OCI-M1 (cell line): Measurements from ENCODE around the gene WDR83.
"Not testable (repeated sequence)": the region's sequence is repeated elsewhere in the genome, so short reads cannot be mapped to it uniquely, and the experiment has no call there.

ENCODE experiments used
- DNase-seq: peaks from one replicate; lab custom pipeline; 2025; lab: John Stamatoyannopoulos, UW

The WDR83 gene

DNA sequence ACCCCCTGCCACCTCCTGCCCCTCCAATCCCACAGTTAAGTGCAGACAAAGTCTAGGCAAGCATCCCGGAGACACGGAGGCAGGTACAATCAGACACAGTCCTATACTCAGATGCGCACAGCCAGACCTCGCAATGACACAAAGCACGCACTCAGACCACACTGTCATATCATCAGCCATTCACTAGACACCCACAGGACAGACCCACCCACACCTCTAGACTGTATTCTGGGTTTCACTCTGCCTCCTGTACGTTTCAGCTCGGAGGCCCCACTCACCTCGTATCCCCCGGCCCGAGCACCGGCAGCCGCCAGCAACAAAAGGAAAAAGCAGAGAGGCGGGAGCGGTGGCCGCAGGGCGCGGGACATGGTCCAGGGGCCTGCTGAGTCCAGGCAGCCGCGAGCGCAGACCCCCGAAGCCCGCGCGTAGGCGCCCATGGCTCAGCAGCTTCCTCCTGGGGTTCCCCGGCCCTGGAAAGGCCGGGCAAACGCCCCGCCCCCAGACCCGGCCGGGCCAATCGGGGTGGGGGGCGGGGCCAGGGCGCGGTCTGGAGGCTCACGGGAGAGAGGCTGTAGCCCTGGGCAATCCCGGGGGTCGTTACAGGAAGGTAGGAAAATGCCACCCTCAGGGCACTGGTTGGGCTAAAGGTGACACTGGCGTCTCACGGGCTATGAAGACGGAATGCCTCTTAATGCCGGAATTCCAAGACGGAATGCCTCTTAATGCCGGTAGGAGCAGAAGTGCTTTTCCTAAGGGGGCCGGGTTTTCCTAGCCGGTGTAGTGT, at the start of gene WDR83, which contains the start of gene MAN2B1:
WDR83 (plus strand) TSS at position 543 of the 784 bp plus-strand sequence. CDS start 2,984 bp downstream, outside the sequence.
MAN2B1 (minus strand) TSS at position 478 of the 784 bp plus-strand sequence; CDS start at position 437, 41 bp downstream.
- DNase-seq = peak; percentile 77

DNA sequence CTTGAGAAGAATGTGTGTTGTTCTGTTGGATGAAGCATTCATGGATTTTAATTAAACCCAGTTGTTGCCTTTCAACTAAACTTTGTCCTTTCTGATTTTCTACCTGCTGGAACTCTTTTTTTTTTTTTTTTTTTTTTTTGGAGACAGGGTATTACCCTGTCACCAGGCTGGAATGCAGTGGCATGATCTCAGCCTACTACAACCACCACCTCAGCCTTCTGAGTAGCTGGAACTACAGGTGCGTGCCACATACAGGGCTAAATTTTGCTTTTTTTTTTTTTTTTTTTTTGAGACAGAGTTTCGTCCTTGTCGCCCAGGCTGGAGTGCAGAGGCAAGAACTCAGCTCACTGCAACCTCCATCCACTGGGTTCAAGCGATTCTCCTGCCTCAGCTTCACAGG, 49.0 kb upstream of the WDR83 start:
- no peak for DNase-seq

GRCh38 chr19:12621253-12622024, 45.2 kb upstream of the WDR83 start:
- DNase-seq = not testable (repeated sequence)

DNA sequence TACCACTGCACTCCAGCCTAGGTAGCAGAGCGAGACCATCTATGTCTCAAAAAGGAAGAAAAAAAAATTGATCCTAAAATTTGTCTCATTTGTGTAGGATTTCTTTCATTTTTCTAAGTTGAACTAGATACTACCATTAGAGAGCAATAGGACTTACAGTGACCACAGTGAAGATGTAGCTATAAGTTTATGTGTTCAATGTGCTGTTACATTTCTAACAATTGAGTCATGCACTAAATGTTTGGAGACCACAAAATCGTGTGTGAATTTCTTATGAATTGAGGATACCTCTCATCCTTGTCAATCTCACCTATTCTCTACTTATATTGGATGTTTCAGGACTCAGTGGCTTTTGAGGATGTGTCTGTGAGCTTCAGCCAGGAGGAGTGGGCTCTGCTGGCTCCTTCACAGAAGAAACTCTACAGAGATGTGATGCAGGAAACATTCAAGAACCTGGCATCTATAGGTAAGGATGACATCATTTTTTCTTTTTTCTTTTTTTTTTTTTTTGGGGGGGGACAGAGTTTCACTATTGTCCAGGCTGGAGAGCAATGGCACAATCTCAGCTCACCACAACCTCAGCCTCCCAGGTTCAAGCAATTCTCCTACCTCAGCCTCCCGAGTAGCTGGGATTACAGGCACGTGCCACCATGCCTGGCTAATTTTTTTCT, 43.1 kb upstream of the WDR83 start:
- DNase-seq = no peak

GRCh38 chr19:12626958-12627357, 39.6 kb upstream of the WDR83 start:
- no peak for DNase-seq

DNA sequence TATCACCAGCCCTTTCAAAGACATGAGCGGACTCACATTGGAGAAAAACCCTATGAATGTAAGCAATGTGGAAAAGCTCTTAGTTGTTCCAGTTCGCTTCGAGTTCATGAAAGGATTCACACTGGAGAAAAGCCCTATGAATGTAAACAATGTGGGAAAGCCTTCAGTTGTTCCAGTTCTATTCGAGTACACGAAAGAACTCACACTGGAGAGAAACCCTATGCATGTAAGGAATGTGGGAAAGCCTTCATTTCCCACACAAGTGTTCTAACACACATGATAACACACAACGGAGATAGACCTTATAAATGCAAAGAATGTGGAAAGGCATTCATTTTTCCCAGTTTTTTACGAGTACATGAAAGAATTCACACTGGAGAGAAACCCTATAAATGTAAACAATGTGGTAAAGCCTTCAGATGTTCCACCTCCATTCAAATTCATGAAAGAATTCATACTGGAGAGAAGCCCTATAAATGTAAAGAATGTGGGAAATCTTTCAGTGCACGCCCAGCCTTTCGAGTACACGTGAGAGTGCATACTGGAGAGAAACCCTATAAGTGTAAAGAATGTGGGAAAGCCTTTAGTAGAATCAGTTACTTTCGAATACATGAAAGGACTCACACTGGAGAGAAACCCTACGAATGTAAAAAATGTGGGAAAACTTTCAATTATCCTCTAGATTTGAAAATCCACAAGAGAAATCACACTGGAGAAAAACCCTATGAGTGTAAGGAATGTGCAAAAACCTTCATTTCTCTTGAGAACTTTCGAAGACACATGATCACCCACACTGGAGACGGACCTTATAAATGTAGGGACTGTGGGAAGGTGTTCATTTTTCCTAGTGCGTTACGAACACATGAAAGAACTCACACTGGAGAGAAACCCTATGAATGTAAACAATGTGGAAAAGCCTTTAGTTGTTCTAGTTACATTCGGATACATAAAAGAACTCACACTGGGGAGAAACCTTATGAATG, 38.3 kb upstream of the WDR83 start:
- DNase-seq = no peak

DNA sequence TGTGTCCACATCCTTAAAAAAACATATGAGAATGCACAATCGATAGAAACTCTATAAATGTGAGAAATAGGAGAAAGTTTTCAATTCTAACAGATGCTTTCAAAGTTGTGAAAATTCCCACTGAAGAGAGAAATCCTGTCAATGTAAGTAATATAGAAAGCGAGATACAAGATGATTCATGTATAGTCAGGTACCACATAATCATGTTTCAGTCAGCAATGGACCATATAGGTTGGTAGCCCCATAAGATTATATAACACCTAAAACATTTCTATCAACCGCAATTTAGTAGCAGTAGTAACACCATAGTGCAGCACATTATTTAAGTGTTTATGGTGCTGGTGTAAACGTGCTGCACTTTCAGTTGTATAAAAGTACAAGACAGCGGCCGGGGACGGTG, 37.4 kb upstream of the WDR83 start:
- no peak for DNase-seq

DNA sequence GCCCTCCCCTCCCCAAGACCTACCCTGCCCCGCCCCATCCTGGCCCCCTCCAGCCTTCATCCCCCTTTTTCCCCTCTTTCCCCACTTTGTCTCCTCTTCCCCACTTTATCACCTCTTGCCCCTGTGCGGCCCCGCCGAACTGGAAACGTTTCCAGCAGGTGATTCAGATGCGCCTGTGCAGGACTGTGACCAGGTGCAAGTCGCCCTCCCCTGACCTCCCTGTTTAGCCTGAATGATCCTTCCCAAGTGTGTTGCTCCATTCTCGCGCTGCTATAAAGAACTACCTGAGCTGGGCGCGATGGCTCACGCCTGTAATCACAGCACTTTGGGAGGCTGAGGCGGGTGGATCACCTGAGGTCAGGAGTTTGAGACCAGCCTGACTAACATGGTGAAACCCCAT, 30.0 kb upstream of the WDR83 start:
- DNase-seq = no peak

DNA sequence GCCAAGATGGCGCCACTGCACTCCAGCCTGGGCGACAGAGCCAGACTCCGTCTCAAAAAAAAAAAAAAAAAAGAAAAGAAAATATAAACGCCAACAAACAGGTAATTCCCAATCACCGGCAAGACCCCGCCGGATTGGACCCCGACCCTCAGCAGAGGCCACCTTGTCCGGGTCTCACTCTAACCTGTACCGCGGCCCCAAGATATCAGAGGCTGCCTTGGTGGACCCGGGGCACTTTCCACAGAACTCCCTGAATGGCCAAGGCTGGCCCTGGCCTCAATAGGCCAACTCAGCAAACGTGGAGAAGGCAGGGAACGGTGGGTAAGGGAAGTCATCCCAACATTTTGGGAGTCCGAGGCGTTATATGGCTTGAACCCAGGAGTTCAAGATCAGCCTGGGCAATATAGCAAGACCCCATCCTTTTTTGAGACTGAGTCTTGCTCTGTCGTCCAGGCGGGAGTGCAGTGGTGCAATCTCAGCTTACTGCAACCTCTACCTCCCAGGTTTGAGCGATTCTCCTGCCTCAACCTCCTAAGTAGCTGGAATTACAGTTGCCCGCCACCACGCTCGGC, 27.9 kb upstream of the WDR83 start:
- DNase-seq = no peak

GRCh38 chr19:12639901-12640613, 26.6 kb upstream of the WDR83 start:
- peak; percentile 85 for DNase-seq

- no peak for DNase-seq
Measured at GRCh38 chr19:12641456-12641855, 25.2 kb upstream of the WDR83 start.

- DNase-seq = no peak
Measured at GRCh38 chr19:12642506-12642905, 24.1 kb upstream of the WDR83 start.

DNA sequence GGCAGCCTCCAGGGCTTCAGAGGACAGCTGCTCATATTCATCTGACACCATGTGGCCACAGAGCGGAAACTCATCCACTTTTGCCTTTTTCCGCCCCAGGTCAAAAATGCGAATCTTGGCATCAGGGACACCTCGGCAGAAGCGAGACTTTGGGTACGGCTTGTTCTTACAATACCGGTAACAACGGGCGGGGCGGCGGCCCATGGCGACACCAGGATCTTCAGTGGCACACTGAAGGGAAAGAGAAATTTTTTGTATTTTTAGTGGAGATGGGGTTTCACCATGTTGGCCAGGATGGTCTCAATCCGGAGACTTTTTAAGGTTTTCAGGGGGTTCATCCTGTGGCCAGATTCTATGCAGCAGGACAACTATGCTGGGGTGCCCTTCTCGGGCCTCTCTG, 22.9 kb upstream of the WDR83 start:
- DNase-seq = not testable (repeated sequence)

DNA sequence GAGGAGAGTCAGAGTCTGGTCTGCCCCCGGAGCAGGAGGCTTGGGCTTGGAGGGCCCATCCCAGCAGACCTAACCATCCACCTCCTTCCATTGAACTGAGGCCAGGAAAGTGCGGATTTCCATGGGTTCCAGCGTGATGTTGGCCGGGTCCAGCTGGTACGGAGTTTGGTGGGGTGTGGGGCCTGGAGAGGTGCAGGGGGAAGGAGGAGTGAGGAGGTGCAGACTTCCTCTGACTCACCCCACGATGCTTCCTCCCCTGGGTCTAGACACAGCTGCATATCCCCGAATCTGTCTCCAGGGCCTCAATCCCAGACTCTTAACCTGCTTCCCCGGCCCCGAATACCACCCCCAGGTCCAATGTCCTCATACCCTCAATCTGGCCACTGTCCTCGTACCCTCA, 20.1 kb upstream of the WDR83 start:
- DNase-seq = no peak

DNA sequence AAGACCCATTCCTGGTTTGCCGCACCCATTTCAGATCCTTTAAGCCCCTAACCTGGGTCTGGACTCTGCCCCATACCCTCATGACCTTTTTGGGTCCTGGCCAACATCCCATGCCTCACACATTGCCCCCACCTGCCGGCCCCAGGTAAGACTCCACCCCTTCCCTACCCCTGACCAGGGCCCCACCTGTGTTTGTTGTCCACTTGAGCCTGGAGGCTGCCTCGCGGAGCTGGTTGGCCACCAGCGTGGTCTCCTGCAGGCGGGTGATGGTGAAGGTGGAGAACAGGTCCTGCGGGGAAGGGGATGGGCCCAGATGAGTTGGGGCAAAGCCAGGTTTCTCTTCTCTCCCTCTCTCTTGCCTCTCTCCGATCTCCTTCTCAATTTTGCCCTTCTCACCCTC, 19.6 kb upstream of the WDR83 start:
- no peak for DNase-seq

DNA sequence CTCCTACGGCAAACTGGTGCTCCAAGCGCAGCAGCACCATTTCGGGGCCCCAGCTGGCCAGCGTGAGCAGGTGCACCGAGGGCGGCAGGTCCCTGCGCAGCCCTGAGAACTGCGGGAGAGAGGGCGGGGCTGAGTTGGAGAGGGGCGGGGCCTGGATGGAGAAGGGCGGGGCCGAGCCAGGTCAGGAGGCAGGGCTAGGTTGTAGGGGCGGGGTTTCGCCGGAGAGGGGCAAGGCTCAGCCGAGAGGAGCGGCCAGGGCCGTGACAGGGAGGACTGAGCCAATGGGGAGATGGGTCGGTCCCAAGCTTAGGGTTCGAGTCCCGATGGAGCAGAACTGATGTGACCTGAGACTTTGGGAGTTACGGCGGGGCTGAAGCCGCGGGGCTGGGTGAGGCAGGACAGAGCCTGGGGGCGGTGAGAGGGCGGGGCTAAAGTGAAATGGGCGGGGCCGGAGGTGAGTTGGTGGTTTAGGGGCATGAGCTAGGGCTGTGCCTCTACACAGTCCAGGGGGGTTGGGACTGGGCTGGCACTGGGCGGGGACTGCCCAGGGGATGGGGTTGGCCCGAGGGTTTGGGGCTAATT, 19.0 kb upstream of the WDR83 start:
- no peak for DNase-seq

DNA sequence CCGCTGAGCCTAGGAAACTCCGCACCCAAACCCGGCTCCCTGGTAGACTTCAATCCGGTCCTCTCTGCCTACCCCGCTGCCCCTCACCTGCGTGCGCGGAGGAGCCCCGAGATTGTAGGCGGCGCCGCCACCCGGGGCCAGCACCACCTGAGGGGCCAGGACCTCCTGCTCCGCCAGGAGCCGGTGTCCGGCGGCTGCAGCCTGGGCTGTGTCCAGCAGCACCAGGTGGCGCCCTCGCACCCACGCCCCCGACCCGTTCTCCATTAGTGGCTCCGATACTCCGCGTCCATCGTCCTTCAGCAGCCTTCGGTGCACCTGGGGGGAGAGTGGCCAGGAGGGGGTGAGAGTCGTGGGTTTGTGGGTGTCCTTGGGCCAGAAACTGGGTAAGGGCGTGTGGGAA, 18.5 kb upstream of the WDR83 start:
- no peak for DNase-seq

DNA sequence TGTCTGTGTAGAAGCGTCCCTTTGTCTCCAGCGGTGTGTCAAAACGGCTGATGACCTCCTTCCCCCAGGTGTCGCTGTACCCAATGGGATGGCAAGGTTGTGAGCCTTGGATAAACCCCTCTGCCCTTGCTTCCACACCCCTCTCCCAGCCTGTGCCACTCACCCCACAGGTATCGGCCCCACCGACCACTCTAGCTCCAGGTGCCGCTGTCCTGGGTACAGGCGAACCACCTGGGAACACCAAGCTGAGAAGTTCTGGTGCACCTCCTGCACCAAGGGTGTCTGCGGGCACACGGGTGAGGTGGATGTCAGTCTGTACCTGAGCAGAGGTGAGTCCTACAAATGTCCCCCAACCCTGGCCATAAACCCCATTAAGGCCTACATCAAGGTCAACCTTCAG, 16.7 kb upstream of the WDR83 start:
- no peak for DNase-seq

DNA sequence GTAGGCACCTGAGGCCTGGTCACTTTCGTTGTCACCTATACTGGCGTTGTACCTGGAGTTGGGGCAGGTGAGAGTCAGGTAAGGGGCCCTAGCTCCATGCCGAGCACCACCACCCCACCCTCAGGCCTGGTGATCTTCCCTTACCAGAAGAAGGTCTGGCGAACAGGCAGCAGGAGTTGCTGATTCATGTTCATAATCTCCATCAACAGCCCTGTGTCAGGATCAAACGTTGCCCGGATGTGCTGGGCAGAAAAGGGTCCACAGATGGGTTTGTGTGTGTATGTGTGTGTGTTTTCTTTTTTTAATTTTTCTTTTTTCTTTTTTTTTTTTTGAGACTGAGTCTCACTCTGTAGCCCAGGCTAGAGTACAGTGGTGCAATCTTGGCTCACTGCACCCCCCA, 14.4 kb upstream of the WDR83 start:
- DNase-seq = no peak

DNA sequence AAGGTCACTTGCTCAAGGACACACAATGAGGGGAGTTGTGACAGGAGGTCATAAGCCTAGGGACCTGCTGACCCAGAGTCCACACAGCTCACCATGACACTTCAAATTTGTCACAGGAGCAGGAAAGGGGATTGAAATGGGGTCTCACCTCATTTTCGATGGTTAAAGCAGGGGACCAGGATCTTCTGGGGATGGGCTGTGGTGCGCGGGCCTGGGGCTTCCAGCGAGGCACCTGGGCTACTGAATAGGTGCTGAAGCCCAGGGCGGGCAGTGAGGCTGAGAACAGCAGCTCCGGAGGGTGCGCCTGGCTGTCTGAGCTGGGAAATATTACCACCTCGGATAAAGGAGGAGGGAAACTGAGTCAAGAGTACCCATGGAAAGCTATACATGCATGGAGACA, 11.1 kb upstream of the WDR83 start:
- DNase-seq = no peak
